ENCODE results near the gene MXD3.

- TF ChIP-seq CTCF (IDR thresholded peaks at IDR 0.05; ENCODE audit: low read length): no peak
- TF ChIP-seq EZH2 (optimal IDR thresholded peaks at IDR 0.05; ENCODE audit: low read depth, low read length): no peak
- no peak for TF ChIP-seq EZH2phosphoT487 (IDR thresholded peaks at IDR 0.05; ENCODE audit: low read length)
Observed at GRCh38 chr5:177295924-177296323, 15.8 kb downstream of the MXD3 start.

Measured in MM.1S (cell line).